Lower leg skin (tissue), 4 donors: ENCODE measurements around the gene SDC4. TPM values are rescaled to one million over a fixed set of nuclear protein-coding genes. Genes with fewer than 3 reads are reported as not detected.

ENCODE experiments used
- DNase-seq, 2 donors: peaks; one replicate each; pipeline ENCODE4 v3.0.0-alpha.2; 2019; ENCODE audit warnings: low spot score in 2 of 2
- H3K4me3 ChIP-seq: fragments of 200-600 bp; sonication (generic); 2 replicates; pipeline ENCODE4 v1.5.1; 2017; ENCODE audit warnings: mild to moderate bottlenecking, low read depth; ENCODE audit not compliant: poor library complexity, severe bottlenecking
- POLR2A ChIP-seq, 2 donors: fragments of 450-650 bp; IDR thresholded peaks; one replicate each; pipeline ENCODE4 v1.6.1; 2016 to 2017; ENCODE audit warnings: antibody characterized with exemption in 2 of 2, mild to moderate bottlenecking in 1 of 2, moderate library complexity in 1 of 2
- WGBS, 2 donors: methylation state at CpG; one replicate each; pipeline ENCODE4 v1.1.5; 2018; 5-methylcytosine and 5-hydroxymethylcytosine counted together
- intact Hi-C: fragments of 100-400 bp; cut with DNase I; formaldehyde crosslinking; loops from one replicate; pipeline ENCODE4 v1.15.0; 2023; ENCODE audit warnings: low total_unique reads
- total RNA-seq, 4 donors: library from RNA; depleted of rRNA; stranded (reverse); fragments of >200 nt; gene quantifications; one replicate each; pipeline ENCODE4 v1.1.0, GENCODE V29; 2016
- TF ChIP-seq, protein P1 (sequence below), 3 donors: fragments of 450-650 bp; IDR thresholded peaks; one replicate each; pipeline ENCODE4 v1.5.1; 2016; ENCODE audit warnings: antibody characterized with exemption in 3 of 3, mild to moderate bottlenecking in 3 of 3, moderate library complexity in 2 of 3

Gene SDC4, protein sequence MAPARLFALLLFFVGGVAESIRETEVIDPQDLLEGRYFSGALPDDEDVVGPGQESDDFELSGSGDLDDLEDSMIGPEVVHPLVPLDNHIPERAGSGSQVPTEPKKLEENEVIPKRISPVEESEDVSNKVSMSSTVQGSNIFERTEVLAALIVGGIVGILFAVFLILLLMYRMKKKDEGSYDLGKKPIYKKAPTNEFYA
- 100 to 1,000 TPM; 226 to 317 (median 278) TPM for total RNA-seq

DNA sequence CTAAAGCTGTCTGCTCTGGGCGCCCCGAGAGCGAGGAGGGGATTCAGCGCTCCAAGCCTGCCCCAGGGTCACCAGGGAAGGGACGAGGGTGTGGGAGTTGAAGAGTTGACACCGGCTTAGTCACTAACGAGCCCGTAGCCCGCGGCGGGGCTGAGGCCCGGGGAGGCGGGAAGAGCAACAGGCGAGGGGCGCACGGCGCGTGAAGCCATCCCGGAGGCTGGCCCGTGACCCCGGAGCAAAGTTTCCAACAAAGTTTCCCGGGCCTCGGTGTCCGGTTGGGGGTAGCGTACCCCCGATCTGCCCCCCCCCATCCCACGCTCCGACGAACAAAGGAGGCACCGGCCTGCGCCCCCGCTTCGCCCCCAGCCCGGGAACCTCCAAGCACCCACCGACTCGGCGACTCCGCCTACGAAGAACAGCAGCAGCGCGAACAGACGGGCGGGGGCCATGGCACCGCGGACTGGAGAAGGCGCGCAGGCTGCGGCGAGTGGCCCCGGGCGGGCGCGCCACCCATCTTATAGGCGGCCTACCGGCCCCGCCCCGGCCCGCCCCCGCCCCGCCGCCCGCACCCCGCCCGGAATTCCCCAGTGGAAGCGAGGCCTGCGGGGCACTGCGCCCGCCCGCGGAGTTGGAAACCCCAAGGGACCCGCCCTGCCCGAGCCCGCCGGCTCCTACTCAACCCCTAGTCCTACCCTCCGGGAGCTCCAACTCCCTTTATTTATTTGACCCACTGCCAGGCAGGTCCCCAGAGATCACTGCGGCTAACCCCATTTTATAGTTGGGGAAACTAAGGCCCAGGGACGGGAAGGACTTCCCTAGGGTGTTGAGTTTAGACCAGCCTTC lies at the start of gene SDC4:
Gene SDC4, minus strand, starts transcription at position 489 of the 843 bp plus-strand sequence. Its CDS starts 40 bp downstream, at position 449.
- H3K4me3 ChIP-seq: peak within 1 kb of the TSS; percentile 67
- DNase-seq: peak in 1 of 2 donors; percentile 95
- intact Hi-C loops: no loop called here
- TF ChIP-seq POLR2A (IDR thresholded peaks at IDR 0.05): peak in 1 of 2 donors; percentile 81
- TF ChIP-seq, protein P1, sequence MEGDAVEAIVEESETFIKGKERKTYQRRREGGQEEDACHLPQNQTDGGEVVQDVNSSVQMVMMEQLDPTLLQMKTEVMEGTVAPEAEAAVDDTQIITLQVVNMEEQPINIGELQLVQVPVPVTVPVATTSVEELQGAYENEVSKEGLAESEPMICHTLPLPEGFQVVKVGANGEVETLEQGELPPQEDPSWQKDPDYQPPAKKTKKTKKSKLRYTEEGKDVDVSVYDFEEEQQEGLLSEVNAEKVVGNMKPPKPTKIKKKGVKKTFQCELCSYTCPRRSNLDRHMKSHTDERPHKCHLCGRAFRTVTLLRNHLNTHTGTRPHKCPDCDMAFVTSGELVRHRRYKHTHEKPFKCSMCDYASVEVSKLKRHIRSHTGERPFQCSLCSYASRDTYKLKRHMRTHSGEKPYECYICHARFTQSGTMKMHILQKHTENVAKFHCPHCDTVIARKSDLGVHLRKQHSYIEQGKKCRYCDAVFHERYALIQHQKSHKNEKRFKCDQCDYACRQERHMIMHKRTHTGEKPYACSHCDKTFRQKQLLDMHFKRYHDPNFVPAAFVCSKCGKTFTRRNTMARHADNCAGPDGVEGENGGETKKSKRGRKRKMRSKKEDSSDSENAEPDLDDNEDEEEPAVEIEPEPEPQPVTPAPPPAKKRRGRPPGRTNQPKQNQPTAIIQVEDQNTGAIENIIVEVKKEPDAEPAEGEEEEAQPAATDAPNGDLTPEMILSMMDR (IDR thresholded peaks at IDR 0.05): no peak
- WGBS, 2 donors: 2% methylated on average over 13 to 22 of the region's 77 CpGs

DNA sequence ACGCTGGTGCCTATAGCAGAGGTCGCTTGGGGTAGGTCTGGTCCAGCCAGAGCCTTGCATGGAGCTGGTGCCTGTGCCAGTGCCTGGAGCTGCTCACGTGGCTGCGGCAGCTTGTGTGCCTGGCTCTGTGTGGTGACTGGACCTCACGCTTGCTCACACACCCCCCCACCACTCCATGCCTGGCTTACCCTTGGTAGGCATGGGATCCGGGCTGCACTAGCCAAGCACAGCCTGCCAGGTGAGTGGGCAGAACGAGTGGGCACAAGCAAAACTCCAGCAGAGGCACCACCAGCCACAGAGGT lies 46.8 kb upstream of the SDC4 start:
- intact Hi-C loops: no loop called here
- WGBS, 2 donors: 90 to 96% methylated on average over 4 to 7 of the region's 7 CpGs
- no peak for DNase-seq
- no peak overlapping the region for H3K4me3 ChIP-seq
- TF ChIP-seq, protein P1 (IDR thresholded peaks at IDR 0.05): no peak
- TF ChIP-seq POLR2A (IDR thresholded peaks at IDR 0.05): no peak

DNA sequence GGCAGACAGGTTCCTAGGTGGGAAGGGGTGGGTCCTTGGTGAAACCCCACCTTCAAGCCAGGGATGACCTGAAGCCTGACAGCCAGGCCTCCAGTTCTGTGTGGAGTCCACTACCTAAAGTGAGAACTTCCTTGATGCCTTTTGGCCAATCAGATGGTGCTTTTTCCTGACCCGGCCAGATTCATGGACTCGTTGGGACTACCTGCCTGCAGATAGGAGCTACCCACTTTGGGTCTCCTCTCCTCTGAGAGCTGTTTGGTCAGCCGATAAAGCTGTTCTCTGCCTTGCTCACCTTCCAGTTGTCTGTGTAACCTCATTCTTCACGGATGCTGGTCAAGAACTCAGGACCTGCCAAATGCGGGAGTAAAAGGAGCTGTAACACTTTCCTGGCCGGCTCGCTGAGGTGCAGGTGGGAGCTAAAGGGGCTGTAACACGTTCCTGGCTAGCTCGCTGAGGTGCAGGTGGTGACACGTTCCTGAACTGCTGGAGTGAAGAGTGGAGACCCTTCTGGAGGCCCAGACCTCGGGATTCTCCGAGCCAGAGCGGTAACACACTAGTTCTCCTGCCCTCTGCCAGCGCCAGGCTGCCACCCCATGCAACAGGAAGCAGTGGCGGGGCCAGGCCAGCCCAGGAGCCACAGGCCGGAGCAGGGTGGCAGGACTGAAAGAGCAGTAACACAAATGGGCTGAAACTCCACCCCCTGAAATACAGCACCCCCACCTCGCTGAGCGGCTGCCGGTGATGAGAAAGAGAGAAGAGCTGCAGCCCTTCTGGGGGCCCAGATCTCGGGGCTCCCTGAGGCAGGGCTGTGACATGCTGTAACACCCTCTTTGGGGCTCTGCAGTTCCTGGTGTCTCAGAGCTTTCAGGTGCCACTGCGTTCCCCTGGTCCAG lies 46.2 kb upstream of the SDC4 start:
- intact Hi-C loops: no loop called here
- no peak for TF ChIP-seq POLR2A (IDR thresholded peaks at IDR 0.05)
- TF ChIP-seq, protein P1 (IDR thresholded peaks at IDR 0.05): no peak
- no peak overlapping the region for H3K4me3 ChIP-seq
- 80 to 86% methylated on average over 21 of the region's 21 CpGs for WGBS, 2 donors
- DNase-seq: no peak

DNA sequence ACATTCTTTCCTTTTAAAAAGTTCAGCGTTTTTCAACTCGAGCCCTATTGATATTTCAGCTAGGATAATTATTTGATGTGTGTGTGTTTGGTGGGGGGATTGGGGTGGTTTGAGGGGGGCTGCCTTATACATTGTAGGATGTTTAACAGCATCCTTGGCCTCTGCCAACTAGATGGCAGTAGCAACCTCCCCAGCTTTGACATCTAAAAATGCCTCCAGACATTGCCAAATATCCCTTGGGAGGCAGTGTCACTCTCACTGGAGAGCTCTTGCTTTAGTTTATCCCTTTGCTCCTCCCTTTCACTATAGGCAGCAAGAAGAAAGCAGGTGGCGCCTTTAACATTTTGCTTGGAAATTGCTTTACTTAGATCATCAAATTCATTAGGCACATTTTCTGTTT lies 44.5 kb upstream of the SDC4 start:
- no peak for DNase-seq
- 80 to 88% methylated on average over 3 of the region's 3 CpGs for WGBS, 2 donors

DNA sequence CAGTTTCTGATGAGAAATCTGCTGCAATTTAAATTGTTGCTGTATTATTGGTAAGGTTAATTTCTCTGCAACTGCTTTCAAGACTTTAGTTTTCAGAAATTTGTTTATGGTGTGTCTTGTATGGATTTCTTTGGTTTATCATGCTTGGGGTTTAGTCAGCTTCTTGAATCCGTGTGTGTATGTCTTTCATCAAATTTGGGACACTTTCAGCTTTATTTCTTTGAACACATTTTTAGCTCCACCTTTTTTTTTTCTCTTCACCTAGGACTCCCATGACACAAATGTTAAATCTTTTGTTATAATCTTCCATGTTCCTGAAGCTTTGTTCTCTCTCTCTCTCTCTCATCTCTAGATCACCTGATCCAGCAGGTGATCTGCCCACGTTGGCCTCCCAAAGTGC lies 43.3 kb upstream of the SDC4 start:
- no peak overlapping the region for H3K4me3 ChIP-seq
- no peak for DNase-seq
- WGBS, 2 donors: 66 to 76% methylated on average over 2 of the region's 2 CpGs
- TF ChIP-seq, protein P1 (IDR thresholded peaks at IDR 0.05): no peak
- TF ChIP-seq POLR2A (IDR thresholded peaks at IDR 0.05): no peak
- intact Hi-C loops: no loop called here

More for the DNA sequence above, 44.5 kb upstream of the SDC4 start:
- intact Hi-C loops: no loop called here
- no peak overlapping the region for H3K4me3 ChIP-seq
- TF ChIP-seq, protein P1 (IDR thresholded peaks at IDR 0.05): no peak
- no peak for TF ChIP-seq POLR2A (IDR thresholded peaks at IDR 0.05)
